GM12874 (cell line): ENCODE data around the gene KCNIP1.

ENCODE experiments used
- CTCF ChIP-seq: IDR thresholded peaks from 2 replicates; pipeline ENCODE4 v1.5.1; 2011; ENCODE audit warnings: low read depth, mild to moderate bottlenecking, control low read depth, low read length, moderate library complexity; ENCODE audit not compliant: insufficient read depth

KCNIP1 gene

GRCh38 chr5:170732685-170733084 is 228.9 kb downstream of the KCNIP1 start:
- TF ChIP-seq CTCF = no peak

- TF ChIP-seq CTCF = no peak
Measured at GRCh38 chr5:170736966-170737365, 233.1 kb downstream of the KCNIP1 start.

GRCh38 chr5:170737591-170737990 is 233.8 kb downstream of the KCNIP1 start:
- no peak for TF ChIP-seq CTCF

GRCh38 chr5:170738840-170739239 is 235.0 kb downstream of the KCNIP1 start:
- TF ChIP-seq CTCF = no peak

- TF ChIP-seq CTCF = no peak
Measured at GRCh38 chr5:170739446-170739845, 235.6 kb downstream of the KCNIP1 start.

- TF ChIP-seq CTCF = no peak
Measured at GRCh38 chr5:170740551-170741205, 236.9 kb downstream of the KCNIP1 start.

- no peak for TF ChIP-seq CTCF
Measured at GRCh38 chr5:170741801-170742200, 238.0 kb downstream of the KCNIP1 start.
